ENCODE data around the gene CYFIP2.

DNA sequence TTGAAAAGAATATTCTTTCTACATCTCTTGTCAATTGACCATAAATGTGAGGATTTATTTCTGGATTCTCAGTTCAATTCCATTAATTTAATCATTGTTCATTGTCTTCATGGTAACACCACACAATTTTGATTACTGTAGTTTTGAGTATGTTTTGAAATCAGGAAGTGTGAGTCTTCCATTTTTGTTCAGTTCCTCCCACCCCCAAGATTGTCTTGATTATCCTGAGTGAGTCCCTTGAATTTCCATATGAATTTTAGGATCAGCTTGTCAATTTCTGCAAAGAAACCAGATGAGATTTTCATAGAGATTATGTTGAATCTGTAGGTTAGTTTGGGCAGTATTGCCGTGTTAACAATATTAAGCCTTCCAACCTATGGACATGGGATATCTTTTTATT is 9.5 kb downstream of the CYFIP2 start:
- TF ChIP-seq BACH2 (CRISPR knock-in tag; IDR thresholded peaks at IDR 0.05; ENCODE audit: borderline replicate concordance) = no peak
- no peak for TF ChIP-seq TCF4 (CRISPR knock-in tag; IDR thresholded peaks at IDR 0.05; ENCODE audit: borderline replicate concordance)
- no peak for TF ChIP-seq ZC3H10 (CRISPR knock-in tag; IDR thresholded peaks at IDR 0.05)
- TF ChIP-seq, protein P1, sequence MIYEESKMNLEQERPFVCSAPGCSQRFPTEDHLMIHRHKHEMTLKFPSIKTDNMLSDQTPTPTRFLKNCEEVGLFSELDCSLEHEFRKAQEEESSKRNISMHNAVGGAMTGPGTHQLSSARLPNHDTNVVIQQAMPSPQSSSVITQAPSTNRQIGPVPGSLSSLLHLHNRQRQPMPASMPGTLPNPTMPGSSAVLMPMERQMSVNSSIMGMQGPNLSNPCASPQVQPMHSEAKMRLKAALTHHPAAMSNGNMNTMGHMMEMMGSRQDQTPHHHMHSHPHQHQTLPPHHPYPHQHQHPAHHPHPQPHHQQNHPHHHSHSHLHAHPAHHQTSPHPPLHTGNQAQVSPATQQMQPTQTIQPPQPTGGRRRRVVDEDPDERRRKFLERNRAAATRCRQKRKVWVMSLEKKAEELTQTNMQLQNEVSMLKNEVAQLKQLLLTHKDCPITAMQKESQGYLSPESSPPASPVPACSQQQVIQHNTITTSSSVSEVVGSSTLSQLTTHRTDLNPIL (CRISPR knock-in tag; IDR thresholded peaks at IDR 0.05; ENCODE audit: low read depth) = no peak
- TF ChIP-seq ZFP30 (CRISPR knock-in tag; IDR thresholded peaks at IDR 0.05) = no peak
- TF ChIP-seq ZNF70 (CRISPR knock-in tag; IDR thresholded peaks at IDR 0.05) = no peak
- no peak for TF ChIP-seq OSR1 (CRISPR knock-in tag; IDR thresholded peaks at IDR 0.05)
- TF ChIP-seq SNAI2 (CRISPR knock-in tag; IDR thresholded peaks at IDR 0.05) = no peak
- TF ChIP-seq, protein P2, sequence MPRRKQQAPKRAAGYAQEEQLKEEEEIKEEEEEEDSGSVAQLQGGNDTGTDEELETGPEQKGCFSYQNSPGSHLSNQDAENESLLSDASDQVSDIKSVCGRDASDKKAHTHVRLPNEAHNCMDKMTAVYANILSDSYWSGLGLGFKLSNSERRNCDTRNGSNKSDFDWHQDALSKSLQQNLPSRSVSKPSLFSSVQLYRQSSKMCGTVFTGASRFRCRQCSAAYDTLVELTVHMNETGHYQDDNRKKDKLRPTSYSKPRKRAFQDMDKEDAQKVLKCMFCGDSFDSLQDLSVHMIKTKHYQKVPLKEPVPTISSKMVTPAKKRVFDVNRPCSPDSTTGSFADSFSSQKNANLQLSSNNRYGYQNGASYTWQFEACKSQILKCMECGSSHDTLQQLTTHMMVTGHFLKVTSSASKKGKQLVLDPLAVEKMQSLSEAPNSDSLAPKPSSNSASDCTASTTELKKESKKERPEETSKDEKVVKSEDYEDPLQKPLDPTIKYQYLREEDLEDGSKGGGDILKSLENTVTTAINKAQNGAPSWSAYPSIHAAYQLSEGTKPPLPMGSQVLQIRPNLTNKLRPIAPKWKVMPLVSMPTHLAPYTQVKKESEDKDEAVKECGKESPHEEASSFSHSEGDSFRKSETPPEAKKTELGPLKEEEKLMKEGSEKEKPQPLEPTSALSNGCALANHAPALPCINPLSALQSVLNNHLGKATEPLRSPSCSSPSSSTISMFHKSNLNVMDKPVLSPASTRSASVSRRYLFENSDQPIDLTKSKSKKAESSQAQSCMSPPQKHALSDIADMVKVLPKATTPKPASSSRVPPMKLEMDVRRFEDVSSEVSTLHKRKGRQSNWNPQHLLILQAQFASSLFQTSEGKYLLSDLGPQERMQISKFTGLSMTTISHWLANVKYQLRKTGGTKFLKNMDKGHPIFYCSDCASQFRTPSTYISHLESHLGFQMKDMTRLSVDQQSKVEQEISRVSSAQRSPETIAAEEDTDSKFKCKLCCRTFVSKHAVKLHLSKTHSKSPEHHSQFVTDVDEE (CRISPR knock-in tag; IDR thresholded peaks at IDR 0.05) = no peak
- no peak for TF ChIP-seq ISL1 (CRISPR knock-in tag; IDR thresholded peaks at IDR 0.05)
- TF ChIP-seq ZNF565 (CRISPR knock-in tag; conservative IDR thresholded peaks at IDR 0.05; ENCODE audit: low read depth) = no peak

Data from SK-N-SH treated with all-trans-retinoic acid at 6 μM for 48 hours (cell line).